DMS53 treated with DMSO at 0.1 percent for 48 hours (cell line): ENCODE results near the gene ADK.
A peak's percentile ranks its signal among the peaks of the same experiment; 100 is the strongest.
"Not testable (repeated sequence)": the region's sequence is repeated elsewhere in the genome, so short reads cannot be mapped to it uniquely, and the experiment has no call there.

Source experiments
- DNase-seq: peaks from one replicate; lab custom pipeline; 2025; ENCODE audit not compliant: unreplicated experiment; lab: John Stamatoyannopoulos, UW

The ADK gene

GRCh38 chr10:74337330-74338016 is 186.5 kb downstream of the ADK start:
- DNase-seq: no peak

- DNase-seq: no peak
These were observed 192.0 kb downstream of the ADK start for GRCh38 chr10:74342991-74343390.

GRCh38 chr10:74343804-74344203 is 192.8 kb downstream of the ADK start:
- DNase-seq: no peak

GRCh38 chr10:74344306-74344705 is 193.3 kb downstream of the ADK start:
- no peak for DNase-seq

- no peak for DNase-seq
These were observed 196.5 kb downstream of the ADK start for GRCh38 chr10:74347522-74347921.

- DNase-seq: not testable (repeated sequence)
These were observed 202.0 kb downstream of the ADK start for GRCh38 chr10:74353021-74353420.

GRCh38 chr10:74361678-74362077 is 210.7 kb downstream of the ADK start:
- no peak for DNase-seq

- no peak for DNase-seq
These were observed 212.7 kb downstream of the ADK start for GRCh38 chr10:74363727-74364126.

- no peak for DNase-seq
These were observed 214.1 kb downstream of the ADK start for GRCh38 chr10:74365109-74365508.

GRCh38 chr10:74371696-74372095 is 220.7 kb downstream of the ADK start:
- DNase-seq: no peak

GRCh38 chr10:74373059-74373458 is 222.0 kb downstream of the ADK start:
- DNase-seq: no peak

GRCh38 chr10:74377476-74377875 is 226.5 kb downstream of the ADK start:
- no peak for DNase-seq

GRCh38 chr10:74379474-74379873 is 228.5 kb downstream of the ADK start:
- DNase-seq: no peak

- no peak for DNase-seq
These were observed 229.8 kb downstream of the ADK start for GRCh38 chr10:74380795-74381194.

GRCh38 chr10:74381291-74381853 is 230.4 kb downstream of the ADK start:
- DNase-seq: no peak

GRCh38 chr10:74382663-74383062 is 231.6 kb downstream of the ADK start:
- DNase-seq: no peak

- DNase-seq: no peak
These were observed 232.6 kb downstream of the ADK start for GRCh38 chr10:74383642-74384041.

- peak; percentile 82 for DNase-seq
These were observed 233.7 kb downstream of the ADK start for GRCh38 chr10:74384615-74385183.

- DNase-seq: no peak
These were observed 237.8 kb downstream of the ADK start for GRCh38 chr10:74388801-74389200.

- DNase-seq: no peak
These were observed 240.8 kb downstream of the ADK start for GRCh38 chr10:74391786-74392185.

- no peak for DNase-seq
These were observed 243.5 kb downstream of the ADK start for GRCh38 chr10:74394416-74394969.

GRCh38 chr10:74400186-74400585 is 249.2 kb downstream of the ADK start:
- DNase-seq: no peak
